Spleen (tissue), 11 donors: ENCODE data around the gene ACRBP. TPM values are rescaled to one million over a fixed set of nuclear protein-coding genes. Genes with fewer than 3 reads are reported as not detected.

Experiments
- DNase-seq: peaks from one replicate; pipeline ENCODE4 v3.0.0-alpha.2; 2020
- H3K27ac ChIP-seq, 8 donors: fragments of 200-600 bp; sonication (generic) in 7 of 8; 1 replicate in 4 of 8; 2 replicates in 4 of 8; pipeline versions ENCODE4 v1.5.0 to v1.8.0; 2016 to 2021; ENCODE audit warnings: inconsistent platforms in 4 of 8, mild to moderate bottlenecking in 4 of 8, moderate library complexity in 1 of 8
- H3K27me3 ChIP-seq, 7 donors: fragments of 200-600 bp; sonication (generic) in 6 of 7; replicated peaks in 1 of 7; 1 replicate in 4 of 7; 2 replicates in 3 of 7; pipeline versions ENCODE4 v1.5.0 to v1.8.0; 2016 to 2021; ENCODE audit warnings: inconsistent platforms in 3 of 7, mild to moderate bottlenecking in 1 of 7
- H3K36me3 ChIP-seq, 6 donors: fragments of 200-600 bp; sonication (generic) in 5 of 6; 1 replicate in 4 of 6; 2 replicates in 2 of 6; pipeline versions ENCODE4 v1.5.0 to v1.8.0; 2016 to 2021; ENCODE audit warnings: inconsistent platforms in 2 of 6
- H3K4me1 ChIP-seq, 6 donors: fragments of 200-600 bp; sonication (generic) in 5 of 6; 1 replicate in 3 of 6; 2 replicates in 3 of 6; pipeline versions ENCODE4 v1.5.0 to v1.8.0; 2016 to 2021; ENCODE audit warnings: inconsistent platforms in 3 of 6
- H3K4me3 ChIP-seq, 8 donors: fragments of 200-600 bp; sonication (generic) in 7 of 8; 1 replicate in 4 of 8; 2 replicates in 4 of 8; pipeline versions ENCODE4 v1.5.0 to v1.8.0; 2016 to 2021; ENCODE audit warnings: inconsistent platforms in 4 of 8, mild to moderate bottlenecking in 4 of 8, moderate library complexity in 2 of 8
- H3K9me3 ChIP-seq, 8 donors: fragments of 200-600 bp; sonication (generic) in 7 of 8; 1 replicate in 4 of 8; 2 replicates in 4 of 8; pipeline versions ENCODE4 v1.5.0 to v1.8.0; 2016 to 2021; ENCODE audit warnings: inconsistent platforms in 4 of 8
- CTCF ChIP-seq, 11 experiments: fragments of 200-600 bp in 7 of 11; fragments of 450-650 bp in 4 of 11; sonication (generic) in 4 of 11; IDR thresholded peaks in 8 of 11; conservative IDR thresholded peaks in 3 of 11; 1 replicate in 7 of 11; 2 replicates in 4 of 11; pipeline versions ENCODE4 v1.4.0 to v1.8.0; 2016 to 2021; ENCODE audit warnings: antibody characterized with exemption in 11 of 11, inconsistent platforms in 4 of 11, mild to moderate bottlenecking in 1 of 11
- POLR2A ChIP-seq, 3 donors: fragments of 450-650 bp; IDR thresholded peaks; one replicate each; pipeline ENCODE4 v1.5.1; 2017; ENCODE audit warnings: antibody characterized with exemption in 3 of 3, mild to moderate bottlenecking in 1 of 3
- POLR2AphosphoS5 ChIP-seq, 3 donors: sonication (generic); formaldehyde crosslinking; IDR thresholded peaks; one replicate each; pipeline ENCODE4 v1.5.1; 2017; ENCODE audit warnings: antibody characterized with exemption in 3 of 3
- WGBS, 5 donors: extraction: QIAGEN DNeasy Blood & Tissue Kit in 3 of 5; methylation state at CpG; one replicate each; pipeline versions ENCODE4 v1.1.5 to v1.1.7; 2013 to 2018; 5-methylcytosine and 5-hydroxymethylcytosine counted together
- intact Hi-C: fragments of 100-400 bp; cut with DNase I; formaldehyde crosslinking; loops from one replicate; pipeline ENCODE4 v1.15.0; 2023; ENCODE audit warnings: low total_unique reads
- polyA plus RNA-seq, 3 donors: library from polyadenylated mRNA; stranded (reverse); fragments of 200-250 nt; gene quantifications; one replicate each; pipeline ENCODE4 v1.2.1, GENCODE V29; 2013
- total RNA-seq, 7 donors: library from RNA; depleted of rRNA in 3 of 7; stranded (reverse); fragments of >200 nt in 3 of 7; fragmentation: NEBNext Ultra II Directional in 4 of 7; extraction: Animal tissue kit (Norgen Biotek cat#: 25700) in 4 of 7; gene quantifications; one replicate each; pipeline versions ENCODE4 v1.1.0 to v1.2.1, GENCODE V29; 2016 to 2021
- donor health status: healthy with polysubstance abuse.
- donor health status: DM: no; HTN: no; CAD: no; lungs with moderate emphysema.
- donor health status: DM: no; HTN: no; CAD: no.
- donor health status: Bipolar disorder and iron deficiency.
- donor health status: healthy.
- donor health status: DM: no; HTN: no; CAD: no.
- donor health status: DM: yes; HTN: yes; CAD: no.

ACRBP gene
- total and polyA plus RNA-seq, 10 donors = 7.2 to 41.7 (median 13.6) TPM

- intact Hi-C loops = no loop called here
Observed at GRCh38 chr12:6662602-6662905, 15.3 kb upstream of the ACRBP start.

GRCh38 chr12:6653987-6654386 is 6.8 kb upstream of the ACRBP start:
- intact Hi-C loops = no loop called here
- H3K4me1 ChIP-seq = peaks cover 0 to 31% (median 0%) of the 10 kb centered on the region in 6 donors
- TF ChIP-seq CTCF (IDR thresholded peaks at IDR 0.05 in 8 of 11, conservative IDR thresholded peaks at IDR 0.05 in 3 of 11) (no peak), POLR2AphosphoS5 (IDR thresholded peaks at IDR 0.05) (no peak), POLR2A (IDR thresholded peaks at IDR 0.05) (no peak)
- 88 to 97% (median 95%) methylated on average over 5 of the region's 5 CpGs for WGBS, 5 donors
- H3K36me3 ChIP-seq = peaks cover 3 to 100% (median 86%) of the 10 kb centered on the region in 6 donors
- no peak overlapping the region for H3K27ac ChIP-seq
- peak; percentile 1 for DNase-seq
- no peaks in the 10 kb centered on the region for H3K9me3 ChIP-seq
- no peaks in the 10 kb centered on the region for H3K27me3 ChIP-seq
- H3K4me3 ChIP-seq = no peak overlapping the region

More at GRCh38 chr12:6662602-6662905, 15.3 kb upstream of the ACRBP start:
- H3K4me1 ChIP-seq = peaks cover 12 to 84% (median 27%) of the 10 kb centered on the region in 6 donors
- no peak for DNase-seq
- no peaks in the 10 kb centered on the region for H3K27me3 ChIP-seq
- peaks cover 0 to 47% (median 25%) of the 10 kb centered on the region in 6 donors for H3K36me3 ChIP-seq
- WGBS, 5 donors = 1 to 2% (median 2%) methylated on average over 10 of the region's 10 CpGs
- peak overlapping the region; percentile 65 to 94 (median 78) for H3K4me3 ChIP-seq
- no peak for TF ChIP-seq POLR2A (IDR thresholded peaks at IDR 0.05)
- no peak for TF ChIP-seq POLR2AphosphoS5 (IDR thresholded peaks at IDR 0.05)
- no peak for TF ChIP-seq CTCF (IDR thresholded peaks at IDR 0.05 in 8 of 11, conservative IDR thresholded peaks at IDR 0.05 in 3 of 11)
- no peaks in the 10 kb centered on the region for H3K9me3 ChIP-seq
- H3K27ac ChIP-seq = peak overlapping the region; percentile 75 to 93 (median 82)

- 89 to 100% (median 95%) methylated on average over 1 of the region's 1 CpG for WGBS, 5 donors
- intact Hi-C loops = no loop called here
- peaks cover 3 to 100% (median 88%) of the 10 kb centered on the region in 6 donors for H3K36me3 ChIP-seq
Observed at GRCh38 chr12:6653342-6653741, 6.1 kb upstream of the ACRBP start.

GRCh38 chr12:6652391-6652790 is 5.2 kb upstream of the ACRBP start:
- WGBS, 5 donors = 89 to 97% (median 96%) methylated on average over 10 to 12 of the region's 12 CpGs
- intact Hi-C loops = no loop called here
- H3K4me1 ChIP-seq = peaks cover 0 to 21% (median 2%) of the 10 kb centered on the region in 6 donors
- no peak overlapping the region for H3K4me3 ChIP-seq
- no peak for TF ChIP-seq CTCF (IDR thresholded peaks at IDR 0.05 in 8 of 11, conservative IDR thresholded peaks at IDR 0.05 in 3 of 11)
- no peak for TF ChIP-seq POLR2AphosphoS5 (IDR thresholded peaks at IDR 0.05)
- TF ChIP-seq POLR2A (IDR thresholded peaks at IDR 0.05) = no peak
- H3K27me3 ChIP-seq = no peaks in the 10 kb centered on the region
- no peaks in the 10 kb centered on the region for H3K9me3 ChIP-seq
- peak; percentile 41 for DNase-seq
- H3K36me3 ChIP-seq = peaks cover 3 to 97% (median 84%) of the 10 kb centered on the region in 6 donors
- H3K27ac ChIP-seq = no peak overlapping the region

More at GRCh38 chr12:6653342-6653741, 6.1 kb upstream of the ACRBP start:
- TF ChIP-seq CTCF (IDR thresholded peaks at IDR 0.05 in 8 of 11, conservative IDR thresholded peaks at IDR 0.05 in 3 of 11) = no peak
- TF ChIP-seq POLR2AphosphoS5 (IDR thresholded peaks at IDR 0.05) = no peak
- TF ChIP-seq POLR2A (IDR thresholded peaks at IDR 0.05) = no peak
- no peaks in the 10 kb centered on the region for H3K9me3 ChIP-seq
- peaks cover 0 to 25% (median 0%) of the 10 kb centered on the region in 6 donors for H3K4me1 ChIP-seq
- H3K27me3 ChIP-seq = no peaks in the 10 kb centered on the region
- H3K27ac ChIP-seq = no peak overlapping the region
- DNase-seq = no peak
- no peak overlapping the region for H3K4me3 ChIP-seq
